ENCODE data around the gene SCTR.

Gene SCTR

DNA sequence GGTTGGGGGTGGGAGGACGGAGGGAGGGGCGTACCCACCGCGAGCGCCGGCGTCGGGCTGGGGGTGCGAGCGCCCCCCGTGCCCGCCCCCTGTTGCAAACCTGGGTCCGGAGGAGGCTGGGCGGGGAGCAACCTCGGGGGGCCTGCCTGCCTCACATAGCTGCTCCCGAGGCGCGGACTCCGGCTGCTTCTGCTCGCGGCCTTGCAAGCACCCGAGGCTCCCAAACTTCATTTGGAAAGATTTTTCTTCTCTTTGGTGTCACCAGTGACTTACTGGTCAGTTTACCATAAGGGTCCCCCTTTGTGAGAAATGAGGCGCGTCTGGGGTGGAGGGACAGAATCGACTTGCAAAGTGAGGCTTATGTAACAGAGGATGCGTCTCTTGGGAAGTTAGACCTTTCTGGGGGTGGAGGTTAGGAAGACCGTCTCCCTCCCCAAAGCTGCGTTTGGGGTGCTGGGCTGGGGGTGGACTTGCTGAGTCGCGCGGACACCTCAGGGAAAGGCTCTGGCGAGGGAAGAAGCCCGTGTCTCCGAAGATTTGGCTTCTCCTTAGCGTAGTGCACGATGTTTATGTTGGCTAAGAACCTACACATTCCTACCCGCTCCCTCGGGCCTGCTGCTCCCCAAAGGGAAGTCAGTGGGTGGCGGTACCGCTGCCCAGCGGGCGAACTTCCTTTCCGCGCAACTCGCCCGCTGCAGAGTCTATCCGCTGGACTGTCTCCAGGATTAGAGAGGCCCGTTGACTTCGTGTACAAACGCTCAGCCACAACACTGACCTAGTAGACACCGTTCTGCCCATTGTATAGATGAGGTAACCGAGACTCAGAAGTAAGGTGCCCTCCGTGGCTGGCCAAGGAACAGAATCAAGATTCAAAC is 92.1 kb downstream of the SCTR start:
- no peaks in the 10 kb centered on the region for H3K9me3 ChIP-seq
- peak overlapping the region; percentile 49 to 61 for H3K4me3 ChIP-seq
- peak overlapping the region in 1 of 2 donors; percentile 20 for H3K27ac ChIP-seq
- peak in 1 of 2 donors; percentile 51 for DNase-seq
- intact Hi-C loops (cut with DNase I; ENCODE audit: low total_unique reads): no loop called here
- H3K4me1 ChIP-seq: peaks cover 0 to 18% (median 15%) of the 10 kb centered on the region in 4 donors
- no peaks in the 10 kb centered on the region for H3K36me3 ChIP-seq
- no peak for TF ChIP-seq CTCF (IDR thresholded peaks at IDR 0.05)
- H3K27me3 ChIP-seq: no peaks in the 10 kb centered on the region

GRCh38 chr2:119431155-119431975 is 92.9 kb downstream of the SCTR start, which contains the start of gene TMEM37:
Gene TMEM37 (plus strand): TSS chr2:119431854. CDS start chr2:119431904, 50 bp downstream.
- H3K36me3 ChIP-seq: no peaks in the 10 kb centered on the region
- H3K9me3 ChIP-seq: no peaks in the 10 kb centered on the region
- intact Hi-C loops (cut with DNase I; ENCODE audit: low total_unique reads): no loop called here
- no peak for TF ChIP-seq CTCF (IDR thresholded peaks at IDR 0.05)
- DNase-seq: peak in 1 of 2 donors; percentile 83
- H3K27me3 ChIP-seq: no peaks in the 10 kb centered on the region
- H3K27ac ChIP-seq: peak within 1 kb of the TSS; percentile 20 to 47
- peak within 1 kb of the TSS; percentile 49 to 61 for H3K4me3 ChIP-seq
- H3K4me1 ChIP-seq: peaks cover 0 to 21% (median 15%) of the 10 kb centered on the region in 4 donors

GRCh38 chr2:119430023-119430498 is 94.2 kb downstream of the SCTR start:
- no peaks in the 10 kb centered on the region for H3K36me3 ChIP-seq
- peaks cover 0 to 21% (median 15%) of the 10 kb centered on the region in 4 donors for H3K4me1 ChIP-seq
- no peaks in the 10 kb centered on the region for H3K9me3 ChIP-seq
- H3K27ac ChIP-seq: no peak overlapping the region
- H3K27me3 ChIP-seq: no peaks in the 10 kb centered on the region
- intact Hi-C loops (cut with DNase I; ENCODE audit: low total_unique reads): no loop called here
- peak in 1 of 2 donors; percentile 62 for DNase-seq
- no peak overlapping the region for H3K4me3 ChIP-seq
- TF ChIP-seq CTCF (IDR thresholded peaks at IDR 0.05): no peak

DNA sequence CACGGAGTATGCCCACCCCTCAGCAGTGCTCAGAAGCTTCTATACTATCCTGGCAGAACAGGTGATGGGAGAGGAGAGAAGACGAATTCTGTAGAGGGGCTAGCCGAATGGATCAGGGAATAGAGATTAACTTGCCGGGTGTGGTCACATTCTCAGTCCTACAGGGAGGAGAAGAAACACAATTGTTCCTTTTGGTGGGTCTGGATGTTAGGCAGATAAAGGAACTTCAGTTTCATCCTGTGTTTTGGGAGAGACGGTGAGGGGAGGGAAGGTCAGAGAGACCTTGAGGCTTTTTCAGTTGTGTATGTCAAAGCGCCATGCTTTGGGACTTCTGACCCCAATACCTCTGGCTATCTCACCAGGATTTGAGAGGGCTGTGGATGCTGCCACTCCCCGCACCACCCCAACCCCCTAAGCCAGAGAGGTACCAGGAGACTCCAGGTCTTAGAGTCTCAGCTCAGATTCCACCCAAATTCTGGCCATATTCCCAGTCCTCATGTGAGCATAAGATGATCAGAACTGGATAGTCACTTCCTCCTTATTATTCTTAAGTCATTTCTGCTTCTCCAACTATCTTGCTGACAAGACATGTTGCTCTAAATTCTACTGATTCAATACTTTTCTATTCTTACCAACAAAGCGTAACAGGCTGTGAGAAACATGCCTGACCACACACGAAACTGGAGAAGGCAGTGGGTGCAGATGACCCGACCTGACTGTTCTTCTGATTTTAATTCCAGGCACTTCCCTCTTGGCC is 94.9 kb downstream of the SCTR start:
- peaks cover 0 to 21% (median 15%) of the 10 kb centered on the region in 4 donors for H3K4me1 ChIP-seq
- no peak overlapping the region for H3K27ac ChIP-seq

More for the DNA sequence above, 94.9 kb downstream of the SCTR start:
- Histone ChIP-seq H3K27me3 (no peaks in the 10 kb centered on the region), H3K4me3 (no peak overlapping the region), H3K36me3 (no peaks in the 10 kb centered on the region), H3K9me3 (no peaks in the 10 kb centered on the region)
- intact Hi-C loops (cut with DNase I; ENCODE audit: low total_unique reads): no loop called here
- DNase-seq: peak in 1 of 2 donors; percentile 20
- no peak for TF ChIP-seq CTCF (IDR thresholded peaks at IDR 0.05)

All from tibial artery (tissue), 4 donors.